NK-92 (cell line): ENCODE results near the gene MLST8.
"Not testable (repeated sequence)": the region's sequence is repeated elsewhere in the genome, so short reads cannot be mapped to it uniquely, and the experiment has no call there.

ENCODE experiments used
- DNase-seq: peaks from one replicate; lab custom pipeline; 2025; ENCODE audit not compliant: unreplicated experiment; lab: John Stamatoyannopoulos, UW

The MLST8 gene

GRCh38 chr16:2244926-2245795 is 39.9 kb downstream of the MLST8 start:
- no peak for DNase-seq

- no peak for DNase-seq
These were observed 41.1 kb downstream of the MLST8 start for GRCh38 chr16:2246301-2246885.

- no peak for DNase-seq
These were observed 45.5 kb downstream of the MLST8 start for GRCh38 chr16:2250652-2251295.

GRCh38 chr16:2251296-2252111 is 46.2 kb downstream of the MLST8 start, which contains the start of gene ECI1:
ECI1 (minus strand) TSS chr16:2251587; CDS start chr16:2251566, 21 bp downstream.
- no peak for DNase-seq

- no peak for DNase-seq
These were observed 47.5 kb downstream of the MLST8 start for GRCh38 chr16:2252806-2253148.

- DNase-seq: no peak
These were observed 48.0 kb downstream of the MLST8 start for GRCh38 chr16:2253293-2253692.

GRCh38 chr16:2256531-2257140 is 51.4 kb downstream of the MLST8 start:
- DNase-seq: no peak

GRCh38 chr16:2257726-2258125 is 52.5 kb downstream of the MLST8 start:
- DNase-seq: no peak

GRCh38 chr16:2258530-2258929 is 53.3 kb downstream of the MLST8 start:
- not testable (repeated sequence) for DNase-seq
